Endothelial cell of umbilical vein (primary cell): ENCODE data around the gene LRRC31. TPM values are rescaled to one million over a fixed set of nuclear protein-coding genes. Genes with fewer than 3 reads are reported as not detected.

Source experiments
- BruUV-seq: library from RNA; stranded (reverse); fragments of 400-500 nt; replicated peaks from 2 replicates; lab custom pipeline; 2021; lab: Mats Ljungman, UMichigan
- CTCF ChIA-PET: fragments of 300-600, 350-600 bp; sonication (Branson Sonifier 250); formaldehyde crosslinking; loops from one replicate; lab custom pipeline; 2021; ENCODE audit warnings: antibody characterized with exemption, inconsistent platforms; lab: Charles Lee
- POLR2A ChIA-PET: fragments of 300-600, 350-600 bp; sonication (Branson Sonifier 250); formaldehyde crosslinking; loops from one replicate; lab custom pipeline; 2021; ENCODE audit warnings: antibody characterized with exemption, inconsistent platforms; lab: Charles Lee
- DNase-seq: peaks from one replicate; pipeline ENCODE4 v3.0.0-alpha.2; 2011; ENCODE audit warnings: low read depth, low spot score
- FAIRE-seq: peaks from 2 replicates; lab custom pipeline; 2011; peaks lifted over from hg19 to GRCh38; lab: Jason Lieb, UNC
- H2AFZ ChIP-seq: 2 replicates; pipeline ENCODE4 v1.6.0; 2012; ENCODE audit warnings: low read depth, low read length, control low read depth, inconsistent platforms
- H3K27ac ChIP-seq: 2 replicates; pipeline ENCODE4 v1.5.1; 2011; ENCODE audit warnings: low read depth, mild to moderate bottlenecking, control low read depth, low read length, moderate library complexity; ENCODE audit not compliant: insufficient read depth
- H3K27me3 ChIP-seq, 2 experiments: 2 replicates each; pipeline versions ENCODE4 v1.6.0 to v1.6.1; 2011; ENCODE audit warnings: low read length in 2 of 2, mixed read lengths in 1 of 2; ENCODE audit not compliant: control insufficient read depth in 2 of 2, insufficient read depth in 2 of 2
- H3K36me3 ChIP-seq, 2 experiments: 2 replicates in 1 of 2; 3 replicates in 1 of 2; pipeline ENCODE4 v1.5.1; 2011; ENCODE audit warnings: low read length in 2 of 2, mild to moderate bottlenecking in 1 of 2, moderate library complexity in 1 of 2; ENCODE audit not compliant: control insufficient read depth in 2 of 2, insufficient read depth in 2 of 2; ENCODE audit errors: extremely low read depth in 1 of 2
- H3K4me1 ChIP-seq: 3 replicates; pipeline ENCODE4 v1.5.1; 2011; ENCODE audit warnings: mild to moderate bottlenecking, low read length; ENCODE audit not compliant: control insufficient read depth, insufficient read depth; ENCODE audit errors: extremely low read depth
- H3K4me2 ChIP-seq: 2 replicates; pipeline ENCODE4 v1.6.1; 2011; ENCODE audit warnings: low read length, control low read depth, mixed read lengths; ENCODE audit not compliant: insufficient read depth
- H3K4me3 ChIP-seq, 3 experiments: fragments of 200-600 bp in 1 of 3; sonication (generic), shearing (Covaris generic) in 1 of 3; replicated peaks in 1 of 3; 2 replicates each; pipeline ENCODE4 v1.5.1; 2011 to 2016; ENCODE audit warnings: control low read depth in 3 of 3, low read length in 3 of 3, mild to moderate bottlenecking in 2 of 3, inconsistent platforms in 1 of 3, low read depth in 1 of 3, moderate library complexity in 1 of 3; ENCODE audit not compliant: insufficient read depth in 1 of 3
- H3K79me2 ChIP-seq: 2 replicates; pipeline ENCODE4 v1.6.0; 2012; ENCODE audit warnings: low read length, inconsistent platforms; ENCODE audit not compliant: control insufficient read depth, insufficient read depth
- H3K9ac ChIP-seq: replicated peaks from 2 replicates; pipeline ENCODE3; 2011; ENCODE audit warnings: low read length, control low read depth; ENCODE audit not compliant: insufficient read depth; ENCODE audit errors: extremely low read depth
- H3K9me1 ChIP-seq: replicated peaks from 3 replicates; pipeline ENCODE4 v1.6.0; 2011; ENCODE audit warnings: mild to moderate bottlenecking, low read length; ENCODE audit not compliant: control insufficient read depth, insufficient read depth; ENCODE audit errors: extremely low read depth
- H3K9me3 ChIP-seq: replicated peaks from 2 replicates; pipeline ENCODE4 v1.5.1; 2012; ENCODE audit warnings: low read length, inconsistent platforms; ENCODE audit not compliant: control insufficient read depth, insufficient read depth
- H4K20me1 ChIP-seq: replicated peaks from 2 replicates; pipeline ENCODE3; 2011; ENCODE audit warnings: mild to moderate bottlenecking, low read length; ENCODE audit not compliant: control insufficient read depth, insufficient read depth; ENCODE audit errors: extremely low read depth
- EZH2 ChIP-seq: IDR thresholded peaks from 2 replicates; pipeline ENCODE4 v1.6.1; 2012; ENCODE audit warnings: borderline replicate concordance, low read depth, mild to moderate bottlenecking, moderate library complexity, low read length, inconsistent platforms; ENCODE audit not compliant: severe bottlenecking
- FOS ChIP-seq: IDR thresholded peaks from 2 replicates; pipeline ENCODE4 v1.6.1; 2011; ENCODE audit warnings: mild to moderate bottlenecking, low read length, moderate library complexity, borderline replicate concordance; ENCODE audit not compliant: insufficient read depth
- GATA2 ChIP-seq: IDR thresholded peaks from 2 replicates; pipeline ENCODE4 v1.7.0; 2011; ENCODE audit warnings: low read depth, mild to moderate bottlenecking, moderate library complexity, mixed read lengths, low read length; ENCODE audit not compliant: insufficient read length, insufficient read depth
- JUN ChIP-seq: IDR thresholded peaks from 2 replicates; pipeline ENCODE4 v1.6.1; 2011; ENCODE audit warnings: borderline replicate concordance, low read depth; ENCODE audit not compliant: insufficient read length, insufficient read depth
- MYC ChIP-seq: IDR thresholded peaks from one replicate; pipeline ENCODE4 v1.6.1; 2011; ENCODE audit warnings: mild to moderate bottlenecking, low read depth, low read length
- POLR2A ChIP-seq: IDR thresholded peaks from 2 replicates; pipeline ENCODE4 v1.6.1; 2012; ENCODE audit warnings: low read depth, mild to moderate bottlenecking, control low read depth, low read length
- POLR2AphosphoS5 ChIP-seq: IDR thresholded peaks from 2 replicates; pipeline ENCODE4 v1.6.1; 2012; ENCODE audit warnings: low read depth, mild to moderate bottlenecking, control low read depth, low read length, moderate library complexity; ENCODE audit not compliant: insufficient read depth
- dilution Hi-C: fragments of 300-500 bp; cut with MboI; formaldehyde crosslinking; loops from one replicate; pipeline ENCODE4 v1.15.0; 2019; ENCODE audit warnings: low sequenced_read_pairs; ENCODE audit not compliant: extremely low pct_ligation_motif_present
- intact Hi-C: fragments of 100-400 bp; cut with micrococcal nuclease; formaldehyde crosslinking; loops from one replicate; pipeline ENCODE4 v1.10.0; 2022
- polyA plus RNA-seq, 4 experiments: library from polyadenylated mRNA; depleted of rRNA in 3 of 4; stranded (reverse) in 3 of 4; unstranded in 1 of 4; fragments of >200 nt; gene quantifications; 2 replicates each; pipeline versions ENCODE4 v1.2.1 to v1.2.3, GENCODE V29; 2011 to 2012; ENCODE audit warnings: missing spikeins in 1 of 4
- total RNA-seq: library from RNA; stranded (reverse); gene quantifications from 2 replicates; pipeline ENCODE4 v1.2.3, GENCODE V29; 2021
- TF ChIP-seq, protein P1 (sequence below): IDR thresholded peaks from 2 replicates; pipeline ENCODE4 v1.6.1; 2011; ENCODE audit not compliant: insufficient read depth, insufficient read length
- TF ChIP-seq, protein P2 (sequence below), 2 donors: IDR thresholded peaks; 1 replicate in 1 of 2; 2 replicates in 1 of 2; pipeline ENCODE4 v1.5.1; 2011; ENCODE audit warnings: low read length in 2 of 2, mild to moderate bottlenecking in 2 of 2, moderate library complexity in 2 of 2, control low read depth in 1 of 2, inconsistent platforms in 1 of 2, low read depth in 1 of 2; ENCODE audit not compliant: insufficient read depth in 1 of 2; ENCODE audit errors: extremely low read depth in 1 of 2

The LRRC31 gene
- total and polyA plus RNA-seq, 2 donors (not counting 3 experiments of a cell fraction or from before 2014, with no cell fraction given) = not detected

DNA sequence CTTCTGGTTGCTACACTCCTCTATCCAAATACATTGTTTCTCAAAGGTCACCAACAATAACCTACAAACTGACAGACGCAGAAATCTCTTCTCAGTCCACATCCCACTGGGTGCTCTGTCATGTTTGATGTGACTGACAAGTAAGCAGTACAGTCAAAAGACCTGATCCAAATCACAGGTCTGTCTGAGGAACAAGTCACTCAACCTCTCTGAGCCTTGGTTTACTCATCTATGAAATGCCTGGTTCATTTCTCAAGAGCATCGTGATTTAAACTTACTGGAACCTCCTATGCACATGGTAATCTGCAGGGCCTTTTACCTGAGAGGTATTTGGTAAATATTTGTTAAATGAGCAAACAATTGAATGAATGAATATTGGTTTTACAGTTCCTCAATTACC lies 5.5 kb downstream of the LRRC31 start:
- Histone ChIP-seq H4K20me1 (no peaks in the 10 kb centered on the region), H3K9ac (no peak overlapping the region), H2AFZ (no peak overlapping the region), H3K9me1 (no peaks in the 10 kb centered on the region), H3K27me3 (peaks cover 0 to 2% of the 10 kb centered on the region in 2 experiments), H3K4me3 (no peak overlapping the region), H3K4me2 (no peak overlapping the region), H3K27ac (no peak overlapping the region), H3K36me3 (no peaks in the 10 kb centered on the region), H3K4me1 (no peaks in the 10 kb centered on the region), H3K79me2 (no peaks in the 10 kb centered on the region), H3K9me3 (no peaks in the 10 kb centered on the region)
- DNase-seq (no peak), FAIRE-seq (no peak)
- TF ChIP-seq, protein P1, sequence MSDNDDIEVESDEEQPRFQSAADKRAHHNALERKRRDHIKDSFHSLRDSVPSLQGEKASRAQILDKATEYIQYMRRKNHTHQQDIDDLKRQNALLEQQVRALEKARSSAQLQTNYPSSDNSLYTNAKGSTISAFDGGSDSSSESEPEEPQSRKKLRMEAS = no peak
- TF ChIP-seq EZH2 = no peak
- no peak for TF ChIP-seq MYC
- no peak for TF ChIP-seq GATA2
- no peak for TF ChIP-seq FOS
- TF ChIP-seq POLR2AphosphoS5 = no peak
- TF ChIP-seq, protein P2, sequence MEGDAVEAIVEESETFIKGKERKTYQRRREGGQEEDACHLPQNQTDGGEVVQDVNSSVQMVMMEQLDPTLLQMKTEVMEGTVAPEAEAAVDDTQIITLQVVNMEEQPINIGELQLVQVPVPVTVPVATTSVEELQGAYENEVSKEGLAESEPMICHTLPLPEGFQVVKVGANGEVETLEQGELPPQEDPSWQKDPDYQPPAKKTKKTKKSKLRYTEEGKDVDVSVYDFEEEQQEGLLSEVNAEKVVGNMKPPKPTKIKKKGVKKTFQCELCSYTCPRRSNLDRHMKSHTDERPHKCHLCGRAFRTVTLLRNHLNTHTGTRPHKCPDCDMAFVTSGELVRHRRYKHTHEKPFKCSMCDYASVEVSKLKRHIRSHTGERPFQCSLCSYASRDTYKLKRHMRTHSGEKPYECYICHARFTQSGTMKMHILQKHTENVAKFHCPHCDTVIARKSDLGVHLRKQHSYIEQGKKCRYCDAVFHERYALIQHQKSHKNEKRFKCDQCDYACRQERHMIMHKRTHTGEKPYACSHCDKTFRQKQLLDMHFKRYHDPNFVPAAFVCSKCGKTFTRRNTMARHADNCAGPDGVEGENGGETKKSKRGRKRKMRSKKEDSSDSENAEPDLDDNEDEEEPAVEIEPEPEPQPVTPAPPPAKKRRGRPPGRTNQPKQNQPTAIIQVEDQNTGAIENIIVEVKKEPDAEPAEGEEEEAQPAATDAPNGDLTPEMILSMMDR (IDR thresholded peaks at IDR 0.05; ENCODE audit: extremely low read depth in 1 of 2, insufficient read depth in 1 of 2, low read depth in 1 of 2, low read length in 2 of 2) = no peak
- TF ChIP-seq POLR2A = no peak
- TF ChIP-seq JUN = no peak
- no TSS peak for BruUV-seq
- dilution Hi-C loops (no loop called here), intact Hi-C loops (loop anchor here (5.0 to 10.0 kb wide), 4 partner anchors 173 to 732 kb away; partner anchors contain the start of genes GPR160 and PHC3)
- ChIA-PET POLR2A (no interaction called here), CTCF (interaction anchor here (0.7 to 1.5 kb wide), 3 partner anchors 55 to 157 kb away, joined by 3 to 5 read pairs (median 5); no protein-coding TSS in a partner anchor)
